ENCODE data around the gene C16orf78. TPM values are rescaled to one million over a fixed set of nuclear protein-coding genes. Genes with fewer than 3 reads are reported as not detected.

C16orf78 gene
- polyA plus RNA-seq, 1 donor from 2014 or later = not detected

- H3K36me3 ChIP-seq (ENCODE audit: insufficient read depth, low read length) = no peaks in the 10 kb centered on the region
- no peak overlapping the region for H2AFZ ChIP-seq (ENCODE audit: low read depth, low read length)
- no peaks in the 10 kb centered on the region for H3F3A ChIP-seq (ENCODE audit: insufficient read depth, low read length, poor library complexity, severe bottlenecking)
- H3K4me2 ChIP-seq (ENCODE audit: low read length) = no peak overlapping the region
- no peak overlapping the region for H3K27ac ChIP-seq (ENCODE audit: low read length)
- no peaks in the 10 kb centered on the region for H3K9me2 ChIP-seq (ENCODE audit: insufficient read depth, low read length)
- TF ChIP-seq EP300 (conservative IDR thresholded peaks at IDR 0.05; ENCODE audit: poor library complexity, severe bottlenecking) (no peak), CTCF (IDR thresholded peaks at IDR 0.05; ENCODE audit: poor library complexity, severe bottlenecking) (no peak), RAD21 (conservative IDR thresholded peaks at IDR 0.05) (no peak), TAF1 (IDR thresholded peaks at IDR 0.05; ENCODE audit: low read depth) (no peak)
- H3K4me3 ChIP-seq (ENCODE audit: low read length) = no peak overlapping the region
- H4K20me1 ChIP-seq (ENCODE audit: insufficient read depth) = no peaks in the 10 kb centered on the region
- H3K27me3 ChIP-seq (ENCODE audit: insufficient read depth, low read depth, low read length) = peaks cover 15% of the 10 kb centered on the region
- no peaks in the 10 kb centered on the region for H3K9me3 ChIP-seq (ENCODE audit: low read length)
- no peak overlapping the region for H3K9ac ChIP-seq (ENCODE audit: low read length)
- no peaks in the 10 kb centered on the region for H3K79me2 ChIP-seq (replicated peaks; ENCODE audit: insufficient read depth, low read length)
Observed at GRCh38 chr16:49342336-49343265, 31.0 kb upstream of the C16orf78 start.

- Histone ChIP-seq H3F3A (ENCODE audit: insufficient read depth, low read length, poor library complexity, severe bottlenecking) (no peaks in the 10 kb centered on the region), H4K20me1 (ENCODE audit: insufficient read depth) (no peaks in the 10 kb centered on the region), H3K9me3 (ENCODE audit: low read length) (no peaks in the 10 kb centered on the region), H3K4me3 (ENCODE audit: low read length) (no peak overlapping the region), H2AFZ (ENCODE audit: low read depth, low read length) (no peak overlapping the region), H3K4me2 (ENCODE audit: low read length) (no peak overlapping the region), H3K79me2 (replicated peaks; ENCODE audit: insufficient read depth, low read length) (no peaks in the 10 kb centered on the region), H3K9ac (ENCODE audit: low read length) (no peak overlapping the region), H3K9me2 (ENCODE audit: insufficient read depth, low read length) (no peaks in the 10 kb centered on the region), H3K27me3 (ENCODE audit: insufficient read depth, low read depth, low read length) (peaks cover 18% of the 10 kb centered on the region), H3K27ac (ENCODE audit: low read length) (no peak overlapping the region), H3K36me3 (ENCODE audit: insufficient read depth, low read length) (no peaks in the 10 kb centered on the region)
- TF ChIP-seq CTCF (IDR thresholded peaks at IDR 0.05; ENCODE audit: poor library complexity, severe bottlenecking) (no peak), EP300 (conservative IDR thresholded peaks at IDR 0.05; ENCODE audit: poor library complexity, severe bottlenecking) (no peak), EZH2 (IDR thresholded peaks at IDR 0.05; ENCODE audit: borderline replicate concordance, insufficient read depth, low read length, poor library complexity, severe bottlenecking) (no peak), POLR2AphosphoS5 (IDR thresholded peaks at IDR 0.05) (no peak), TAF1 (IDR thresholded peaks at IDR 0.05; ENCODE audit: low read depth) (no peak), MXI1 (conservative IDR thresholded peaks at IDR 0.05; ENCODE audit: poor library complexity, severe bottlenecking) (no peak), REST (IDR thresholded peaks at IDR 0.05; ENCODE audit: borderline replicate concordance) (no peak), SMC3 (conservative IDR thresholded peaks at IDR 0.05; ENCODE audit: poor library complexity) (no peak), RAD21 (conservative IDR thresholded peaks at IDR 0.05) (no peak)
Observed at GRCh38 chr16:49343291-49343690, 30.3 kb upstream of the C16orf78 start.

All from neural cell (in vitro differentiated cells).